Suprapubic skin (tissue), 4 donors: ENCODE results near the gene TRHDE.

Experiments used
- POLR2A ChIP-seq, 2 donors: fragments of 450-650 bp; IDR thresholded peaks; one replicate each; pipeline ENCODE4 v1.6.1; 2017; ENCODE audit warnings: antibody characterized with exemption in 2 of 2, mild to moderate bottlenecking in 2 of 2, moderate library complexity in 2 of 2
- POLR2AphosphoS5 ChIP-seq, 3 donors: sonication (generic); formaldehyde crosslinking; IDR thresholded peaks; one replicate each; pipeline ENCODE4 v1.6.1; 2017; ENCODE audit warnings: antibody characterized with exemption in 3 of 3
- TF ChIP-seq, protein P1 (sequence below), 2 donors: fragments of 200-600 bp in 1 of 2; fragments of 450-650 bp in 1 of 2; sonication (generic) in 1 of 2; IDR thresholded peaks; one replicate each; pipeline ENCODE4 v1.5.1; 2016 to 2019; ENCODE audit warnings: antibody characterized with exemption in 2 of 2, mild to moderate bottlenecking in 1 of 2, moderate library complexity in 1 of 2

DNA sequence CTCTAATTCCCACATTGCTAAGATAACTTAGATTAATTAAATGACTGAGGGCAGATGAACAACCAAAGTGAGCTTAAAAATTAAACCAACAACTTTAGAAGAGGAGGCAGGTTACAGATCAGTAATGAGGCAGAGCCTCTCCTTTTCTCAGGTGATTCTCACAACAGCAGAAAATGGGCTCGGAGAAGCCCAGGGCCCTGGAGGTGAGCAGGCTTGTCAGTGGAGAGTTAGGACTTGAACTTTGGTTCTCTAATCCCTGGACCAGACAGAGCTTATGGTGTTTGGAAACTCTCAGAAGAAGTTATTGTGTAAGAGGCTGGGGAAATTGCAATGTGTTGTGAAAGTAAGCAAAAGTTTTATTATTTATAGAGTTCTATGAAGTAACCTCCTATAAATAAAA is 2.8 kb downstream of the TRHDE start:
- TF ChIP-seq, protein P1, sequence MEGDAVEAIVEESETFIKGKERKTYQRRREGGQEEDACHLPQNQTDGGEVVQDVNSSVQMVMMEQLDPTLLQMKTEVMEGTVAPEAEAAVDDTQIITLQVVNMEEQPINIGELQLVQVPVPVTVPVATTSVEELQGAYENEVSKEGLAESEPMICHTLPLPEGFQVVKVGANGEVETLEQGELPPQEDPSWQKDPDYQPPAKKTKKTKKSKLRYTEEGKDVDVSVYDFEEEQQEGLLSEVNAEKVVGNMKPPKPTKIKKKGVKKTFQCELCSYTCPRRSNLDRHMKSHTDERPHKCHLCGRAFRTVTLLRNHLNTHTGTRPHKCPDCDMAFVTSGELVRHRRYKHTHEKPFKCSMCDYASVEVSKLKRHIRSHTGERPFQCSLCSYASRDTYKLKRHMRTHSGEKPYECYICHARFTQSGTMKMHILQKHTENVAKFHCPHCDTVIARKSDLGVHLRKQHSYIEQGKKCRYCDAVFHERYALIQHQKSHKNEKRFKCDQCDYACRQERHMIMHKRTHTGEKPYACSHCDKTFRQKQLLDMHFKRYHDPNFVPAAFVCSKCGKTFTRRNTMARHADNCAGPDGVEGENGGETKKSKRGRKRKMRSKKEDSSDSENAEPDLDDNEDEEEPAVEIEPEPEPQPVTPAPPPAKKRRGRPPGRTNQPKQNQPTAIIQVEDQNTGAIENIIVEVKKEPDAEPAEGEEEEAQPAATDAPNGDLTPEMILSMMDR (IDR thresholded peaks at IDR 0.05): no peak
- TF ChIP-seq POLR2A (IDR thresholded peaks at IDR 0.05) (no peak), POLR2AphosphoS5 (IDR thresholded peaks at IDR 0.05) (no peak)
